A549 (cell line): Measurements from ENCODE around the gene HSPBP1. TPM values are rescaled to one million over a fixed set of nuclear protein-coding genes. Genes with fewer than 3 reads are reported as not detected.

ENCODE experiments used
- ATAC-seq, 2 experiments: fragments of 200-7000 bp in 1 of 2; fragments of >200 bp in 1 of 2; cut with Nextera tagmentation in 1 of 2; cut with Tn5 transposase in 1 of 2; 3 replicates each; pipeline versions ENCODE4 v1.8.0 to v1.9.1; 2018 to 2020; ENCODE audit warnings: mild to moderate bottlenecking in 1 of 2, moderate library complexity in 1 of 2
- CTCF ChIA-PET: fragments of 300-600 bp; sonication (Branson Sonifier 250); formaldehyde crosslinking; extraction: SDS; loops from one replicate; lab custom pipeline; 2021; ENCODE audit warnings: antibody characterized with exemption, inconsistent platforms; lab: Yijun Ruan, JAX
- POLR2A ChIA-PET: fragments of 350-600 bp; formaldehyde crosslinking; extraction: SDS; loops from one replicate; lab custom pipeline; 2021; ENCODE audit warnings: antibody characterized with exemption, inconsistent platforms; lab: Yijun Ruan, JAX
- DNase-seq, 2 experiments: peaks; one replicate each; pipeline versions ENCODE4 v3.0.0 to v3.0.0-alpha.2; 2011 to 2016; ENCODE audit warnings: low read depth in 1 of 2, low spot score in 1 of 2
- FAIRE-seq: peaks from 2 replicates; lab custom pipeline; 2011; peaks lifted over from hg19 to GRCh38; lab: Jason Lieb, UNC
- H3K27ac ChIP-seq, 2 experiments: fragments of >200 bp; sonication (Bioruptor Twin); formaldehyde crosslinking; 3 replicates each; pipeline ENCODE4 v1.5.1; 2016 to 2017
- H3K4me1 ChIP-seq: fragments of >200 bp; sonication (Bioruptor Twin); formaldehyde crosslinking; 3 replicates; pipeline ENCODE4 v1.6.1; 2016
- H3K4me2 ChIP-seq: fragments of >200 bp; sonication (Bioruptor Twin); formaldehyde crosslinking; 3 replicates; pipeline ENCODE4 v1.6.1; 2016
- H3K4me3 ChIP-seq: fragments of >200 bp; sonication (Bioruptor Twin); formaldehyde crosslinking; 3 replicates; pipeline ENCODE4 v1.5.1; 2016
- H3K9me3 ChIP-seq: fragments of >200 bp; sonication (Bioruptor Twin); formaldehyde crosslinking; 3 replicates; pipeline ENCODE4 v1.6.1; 2016
- BHLHE40 ChIP-seq: IDR thresholded peaks from 2 replicates; pipeline ENCODE4 v1.6.1; 2012; ENCODE audit warnings: low read depth, low read length, inconsistent platforms
- CHD4 ChIP-seq: fragments of 200-600 bp; sonication (generic); IDR thresholded peaks from 2 replicates; pipeline ENCODE4 v1.6.1; 2016; ENCODE audit warnings: antibody characterized with exemption, mild to moderate bottlenecking, borderline replicate concordance
- CTCF ChIP-seq: fragments of >200 bp; sonication (Bioruptor Twin); formaldehyde crosslinking; IDR thresholded peaks from 3 replicates; pipeline ENCODE4 v1.5.1; 2016
- EHF ChIP-seq: fragments of 250-450 bp; sonication (Bioruptor Pico); IDR thresholded peaks from 2 replicates; pipeline ENCODE4 v1.5.0; 2020; ENCODE audit warnings: mild to moderate bottlenecking
- FOSL2 ChIP-seq, 2 experiments: fragments of 450-650 bp in 1 of 2; fragments of >200 bp in 1 of 2; sonication (Bioruptor Twin) in 1 of 2; formaldehyde crosslinking; IDR thresholded peaks; 2 replicates each; pipeline versions ENCODE4 v1.5.0 to v1.6.1; 2016 to 2020; ENCODE audit warnings: mild to moderate bottlenecking in 1 of 2, moderate library complexity in 1 of 2
- GATA3 ChIP-seq: IDR thresholded peaks from 2 replicates; pipeline ENCODE4 v1.6.1; 2012; ENCODE audit warnings: borderline replicate concordance
- HDAC2 ChIP-seq: fragments of 200-600 bp; sonication (generic); IDR thresholded peaks from 2 replicates; pipeline ENCODE4 v1.6.1; 2016
- HEYL ChIP-seq: fragments of 250-450 bp; sonication (Bioruptor Pico); IDR thresholded peaks from 2 replicates; pipeline ENCODE4 v1.8.0; 2021; ENCODE audit warnings: mild to moderate bottlenecking, moderate library complexity
- JUN ChIP-seq, 2 experiments: fragments of >200 bp; sonication (Bioruptor Twin); formaldehyde crosslinking; IDR thresholded peaks; 2 replicates in 1 of 2; 3 replicates in 1 of 2; pipeline ENCODE4 v1.6.1; 2016 to 2017
- MAX ChIP-seq: IDR thresholded peaks from 2 replicates; pipeline ENCODE4 v1.6.1; 2012
- NR3C1 ChIP-seq: fragments of >200 bp; sonication (Bioruptor Twin); formaldehyde crosslinking; IDR thresholded peaks from 3 replicates; pipeline ENCODE4 v1.6.1; 2017
- RAD21 ChIP-seq, 2 experiments: fragments of >200 bp in 1 of 2; sonication (Bioruptor Twin) in 1 of 2; formaldehyde crosslinking in 1 of 2; IDR thresholded peaks in 1 of 2; conservative IDR thresholded peaks in 1 of 2; 2 replicates in 1 of 2; 3 replicates in 1 of 2; pipeline ENCODE4 v1.6.1; 2012 to 2018; ENCODE audit warnings: inconsistent platforms in 1 of 2
- RFX5 ChIP-seq: fragments of 450-650 bp; IDR thresholded peaks from 2 replicates; pipeline ENCODE4 v1.7.1; 2014; ENCODE audit warnings: antibody characterized with exemption, mild to moderate bottlenecking, moderate library complexity
- WGBS: methylation state at CpG from one replicate; pipeline ENCODE4 v1.1.6; 2017; ENCODE audit errors: missing lambda C conversion rate; 5-methylcytosine and 5-hydroxymethylcytosine counted together
- polyA plus RNA-seq, 4 experiments: library from polyadenylated mRNA; depleted of rRNA in 3 of 4; stranded (reverse); fragments of >200 nt; fragmentation: RNase III in 1 of 4; extraction: RNeasy Plus Mini Kit Qiagen cat#74134 plus additional on column Dnase treatment in 1 of 4; gene quantifications; 2 replicates in 3 of 4; 3 replicates in 1 of 4; pipeline ENCODE4 v1.2.3, GENCODE V29; 2011 to 2017

The HSPBP1 gene
- polyA plus RNA-seq, 2 of the 4 experiments (the other 2 are of a cell fraction), result 52.1 to 121 TPM

- no peak for DNase-seq
Measured at GRCh38 chr19:55257461-55258420, 22.2 kb downstream of the HSPBP1 start.

GRCh38 chr19:55256562-55257460 lies 23.1 kb downstream of the HSPBP1 start:
- FAIRE-seq (no peak), ATAC-seq (no peak), DNase-seq (no peak)
- Histone ChIP-seq H3K27ac (peak overlapping the region in 1 of 2 experiments; percentile 95; a peak in 4 of 6 replicates), H3K4me1 (peaks cover 37% of the 10 kb centered on the region), H3K4me2 (peak overlapping the region; percentile 88), H3K4me3 (peak overlapping the region; percentile 81), H3K9me3 (no peaks in the 10 kb centered on the region)
- no peak for TF ChIP-seq JUN (IDR thresholded peaks at IDR 0.05)
- no peak for TF ChIP-seq EHF (CRISPR knock-in tag)
- no peak for TF ChIP-seq HDAC2
- TF ChIP-seq GATA3, result no peak
- no peak for TF ChIP-seq CHD4
- WGBS, result 76% methylated on average over 22 of the region's 22 CpGs
- POLR2A ChIA-PET, result interaction anchor here (0.6 to 1.6 kb wide), 6 partner anchors 11 to 120 kb away, joined by 3 to 5 read pairs (median 4); partner anchors contain the start of gene HSPBP1
- CTCF ChIA-PET, result interaction anchor here (0.9 to 4.1 kb wide), 15 partner anchors 9 to 247 kb away, joined by 3 to 17 read pairs (median 5); partner anchors contain the start of gene DNAAF3

More at GRCh38 chr19:55257461-55258420, 22.2 kb downstream of the HSPBP1 start:
- peak overlapping the region; percentile 85 to 95 for H3K27ac ChIP-seq
- WGBS, result 19% methylated on average over 51 of the region's 51 CpGs
- ChIA-PET POLR2A (interaction anchor here (0.6 to 1.6 kb wide), 3 partner anchors 22 to 126 kb away, joined by 3 to 5 read pairs (median 3); partner anchors contain the start of genes HSPBP1 and TMEM238), CTCF (interaction anchor here (0.9 to 4.1 kb wide), 8 partner anchors 12 to 160 kb away, joined by 3 to 16 read pairs (median 4); partner anchors contain the start of gene DNAAF3)
- peaks cover 36% of the 10 kb centered on the region for H3K4me1 ChIP-seq
- TF ChIP-seq BHLHE40 (no peak), RFX5 (no peak), NR3C1 (no peak), MAX (peak; percentile 50; the same call in 1 of the 2 replicates), HEYL (CRISPR knock-in tag) (no peak), CTCF (no peak)
- H3K9me3 ChIP-seq, result no peaks in the 10 kb centered on the region
- FAIRE-seq (no peak), ATAC-seq (no peak)
- H3K4me2 ChIP-seq, result peak overlapping the region; percentile 88
- H3K4me3 ChIP-seq, result peak overlapping the region; percentile 81

- ATAC-seq, result peak in 1 of 2 experiments; percentile 13; a peak in 1 of 6 replicates
- Histone ChIP-seq H3K4me1 (peaks cover 40% of the 10 kb centered on the region), H3K4me3 (peak overlapping the region; percentile 81), H3K4me2 (peak overlapping the region; percentile 88), H3K27ac (peak overlapping the region; percentile 28 to 95; a peak in 4 of 6 replicates)
- ChIA-PET POLR2A (interaction anchor here (1.1 to 1.5 kb wide), 2 partner anchors 10 to 24 kb away, joined by 3 to 5 read pairs; partner anchors contain the start of gene HSPBP1), CTCF (interaction anchor here (0.9 to 4.1 kb wide), 23 partner anchors 9 to 350 kb away, joined by 3 to 17 read pairs (median 5); partner anchors contain the start of genes DNAAF3 and ZNF865)
- peak; percentile 58 to 85 for DNase-seq
- WGBS, result 59% methylated on average over 17 of the region's 17 CpGs
- TF ChIP-seq GATA3 (no peak), RAD21 (conservative IDR thresholded peaks at IDR 0.05 in 1 of 2, IDR thresholded peaks at IDR 0.05 in 1 of 2) (no peak), FOSL2 (IDR thresholded peaks at IDR 0.05) (no peak), FOSL2 (CRISPR knock-in tag; IDR thresholded peaks at IDR 0.05) (peak; percentile 83), HDAC2 (no peak)
- TF ChIP-seq, all 56 proteins: peak for 1
- no peaks in the 10 kb centered on the region for H3K9me3 ChIP-seq
- FAIRE-seq, result no peak
Measured at GRCh38 chr19:55255618-55256423, 24.1 kb downstream of the HSPBP1 start.
